GM18861 (cell line): ENCODE measurements around the gene EFCAB10.
"Not testable (repeated sequence)": the region's sequence is repeated elsewhere in the genome, so short reads cannot be mapped to it uniquely, and the experiment has no call there.

ENCODE experiments used
- ATAC-seq: cut with Tn5 transposase; IDR thresholded peaks from one replicate; pipeline ENCODE4 v1.9.1; 2021; ENCODE audit not compliant: unreplicated experiment

Gene EFCAB10

GRCh38 chr7:105599080-105599479 is 17.8 kb upstream of the EFCAB10 start:
- not testable (repeated sequence) for ATAC-seq

- ATAC-seq, result no peak
Measured at GRCh38 chr7:105596866-105597265, 15.6 kb upstream of the EFCAB10 start.

- ATAC-seq, result no peak
Measured at GRCh38 chr7:105594034-105594433, 12.7 kb upstream of the EFCAB10 start.

- no peak for ATAC-seq
Measured at GRCh38 chr7:105591522-105591921, 10.2 kb upstream of the EFCAB10 start.

DNA sequence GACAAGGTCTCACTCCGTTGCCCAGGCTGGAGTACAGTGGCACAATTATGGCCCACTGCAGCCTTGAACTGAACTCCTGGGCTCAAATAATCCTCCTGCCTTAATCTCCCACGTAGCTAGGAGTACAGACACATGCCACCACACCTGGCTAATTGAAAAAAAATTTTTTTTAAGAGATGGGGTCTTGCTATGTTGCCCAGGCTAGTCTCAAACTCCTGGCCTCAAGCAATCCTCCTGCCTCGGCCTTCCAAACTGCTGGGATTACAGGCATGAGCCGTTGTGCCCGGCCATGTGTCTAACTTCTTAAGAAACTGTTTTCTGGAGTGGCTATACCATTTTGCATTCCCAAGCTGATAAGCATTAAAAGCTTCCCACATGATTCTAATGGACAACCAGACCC is 9.5 kb upstream of the EFCAB10 start:
- ATAC-seq, result no peak

DNA sequence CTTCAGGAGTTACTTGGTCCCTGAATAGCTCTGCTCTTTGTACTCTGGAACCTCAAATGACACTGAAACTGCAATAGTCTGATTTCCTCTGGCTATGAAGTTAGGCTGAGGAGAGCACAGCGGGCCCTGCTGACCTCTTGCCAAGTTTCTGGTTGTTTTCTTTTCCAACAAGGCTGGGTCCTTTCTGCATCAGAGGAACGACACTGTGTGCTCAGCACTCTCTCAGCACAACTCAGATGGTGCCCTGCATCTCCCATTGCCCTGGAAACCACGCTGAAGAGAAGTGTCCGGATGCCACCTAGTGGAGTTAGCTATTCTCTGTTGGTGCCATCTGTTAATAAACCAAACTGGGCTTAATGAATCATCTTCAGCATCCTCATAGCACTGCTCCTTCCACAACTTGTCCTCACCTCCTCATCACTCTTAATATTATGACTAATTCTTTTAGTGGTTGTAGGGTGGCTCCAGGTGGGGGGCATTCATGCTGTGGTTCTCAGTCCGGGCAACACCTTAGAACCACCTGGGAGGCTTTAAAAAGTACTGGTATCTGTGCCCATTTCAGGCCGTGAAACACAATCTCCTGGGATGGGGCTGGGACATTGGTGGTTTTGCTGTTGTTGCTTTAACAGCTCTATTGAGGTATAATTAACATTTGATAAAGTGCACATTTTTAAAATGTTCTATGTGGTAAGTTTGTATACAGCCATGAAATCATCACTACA is 8.2 kb upstream of the EFCAB10 start:
- peak; percentile 85 for ATAC-seq

- ATAC-seq, result no peak
Measured at GRCh38 chr7:105587909-105588635, 6.8 kb upstream of the EFCAB10 start.

GRCh38 chr7:105585850-105586500 is 4.7 kb upstream of the EFCAB10 start:
- ATAC-seq, result peak; percentile 32

- no peak for ATAC-seq
Measured at GRCh38 chr7:105584165-105584564, 2.9 kb upstream of the EFCAB10 start.

DNA sequence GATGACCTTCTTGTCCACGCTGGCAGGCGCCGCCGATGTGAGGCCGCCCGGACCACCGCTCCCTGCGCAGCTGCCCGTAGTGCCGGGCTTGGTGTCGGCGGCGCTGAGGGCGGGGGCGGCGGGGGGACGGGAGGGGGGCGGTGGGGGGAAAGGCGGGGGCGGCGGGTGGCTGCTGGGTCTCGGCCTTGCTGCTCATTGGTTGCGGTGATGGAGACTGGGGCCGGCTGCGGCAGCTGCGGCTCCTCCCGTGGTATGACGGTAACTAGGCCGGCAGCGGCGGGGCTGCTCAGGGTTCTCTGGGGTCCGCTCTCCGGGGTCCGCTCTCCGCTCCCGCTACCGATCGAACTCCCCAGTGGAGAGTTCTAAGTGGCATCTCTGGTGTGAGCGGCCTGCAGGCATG is 1.8 kb upstream of the EFCAB10 start:
- ATAC-seq, result no peak

DNA sequence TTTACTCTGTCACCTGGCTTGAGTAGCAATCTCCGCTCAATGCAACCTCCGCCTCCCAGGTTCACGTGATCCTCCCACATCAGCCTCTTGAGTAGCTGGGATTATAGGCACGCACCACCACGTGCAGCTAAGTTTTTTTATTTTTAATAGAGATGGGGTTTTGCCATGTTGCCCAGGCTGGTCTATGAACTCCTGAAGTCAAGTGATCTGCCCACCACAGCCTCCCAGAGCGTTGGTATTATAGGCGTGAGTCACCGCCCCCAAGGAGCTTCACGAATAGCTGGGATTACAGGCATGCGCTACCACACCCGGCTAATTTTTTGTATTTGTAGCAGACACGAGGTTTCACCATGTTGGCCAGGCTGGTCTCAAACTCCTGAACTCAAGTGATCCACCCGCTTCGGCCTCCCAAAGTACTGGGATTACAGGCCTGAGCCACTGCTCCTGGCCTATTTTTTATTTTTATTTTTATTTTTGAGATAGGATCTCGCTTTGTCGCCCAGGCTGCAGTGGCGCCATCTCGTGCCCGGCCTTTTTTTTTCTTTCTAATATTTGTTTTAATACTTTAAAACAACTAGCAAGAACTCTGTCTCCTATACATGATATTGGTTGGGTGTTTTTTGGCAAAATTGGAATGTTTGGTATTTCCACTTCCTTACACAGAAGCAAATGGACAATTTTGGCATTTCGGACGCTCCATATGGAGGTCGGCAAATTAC is 1.1 kb downstream of the EFCAB10 start:
- ATAC-seq, result no peak

GRCh38 chr7:105578496-105578895 is 2.8 kb downstream of the EFCAB10 start:
- ATAC-seq, result no peak

- ATAC-seq, result no peak
Measured at GRCh38 chr7:105577251-105577650, 4.0 kb downstream of the EFCAB10 start.

DNA sequence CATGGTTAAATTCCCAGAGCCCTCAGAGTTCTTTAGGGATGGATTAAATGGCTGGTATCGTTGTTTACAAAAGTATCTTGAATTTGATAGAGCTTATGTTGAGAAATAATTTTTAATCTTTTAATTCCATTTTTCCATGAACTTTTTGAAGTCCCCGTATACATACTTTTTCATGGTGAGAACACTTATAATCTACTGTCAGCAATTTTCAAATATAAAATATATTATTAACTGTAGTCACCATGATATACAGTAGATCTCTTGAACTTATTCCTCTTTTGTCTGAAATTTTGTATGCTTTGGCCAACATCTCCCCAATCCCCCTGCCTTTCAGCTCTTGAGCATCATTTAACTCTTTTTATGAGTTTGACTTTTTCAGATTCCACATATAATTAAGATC is 9.4 kb downstream of the EFCAB10 start:
- no peak for ATAC-seq

DNA sequence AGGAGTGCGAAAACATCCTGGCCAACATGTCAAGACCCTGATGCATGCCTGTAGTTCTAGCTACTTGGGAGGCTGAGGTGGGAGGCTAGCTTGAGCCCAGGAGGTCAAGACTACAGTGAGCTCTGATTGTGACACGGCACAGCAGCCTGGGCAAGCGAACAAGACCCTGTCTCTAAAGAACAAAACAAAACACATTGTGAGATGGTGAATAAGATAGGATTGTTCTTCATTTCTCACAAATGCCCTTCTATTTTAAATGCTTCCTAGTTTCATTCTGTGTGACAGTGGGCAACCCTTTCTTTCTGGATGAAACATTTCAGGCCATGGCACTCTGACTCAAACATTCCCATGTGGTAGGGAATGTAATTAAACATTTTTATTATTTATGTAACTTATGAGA is 13.5 kb downstream of the EFCAB10 start:
- ATAC-seq, result no peak

DNA sequence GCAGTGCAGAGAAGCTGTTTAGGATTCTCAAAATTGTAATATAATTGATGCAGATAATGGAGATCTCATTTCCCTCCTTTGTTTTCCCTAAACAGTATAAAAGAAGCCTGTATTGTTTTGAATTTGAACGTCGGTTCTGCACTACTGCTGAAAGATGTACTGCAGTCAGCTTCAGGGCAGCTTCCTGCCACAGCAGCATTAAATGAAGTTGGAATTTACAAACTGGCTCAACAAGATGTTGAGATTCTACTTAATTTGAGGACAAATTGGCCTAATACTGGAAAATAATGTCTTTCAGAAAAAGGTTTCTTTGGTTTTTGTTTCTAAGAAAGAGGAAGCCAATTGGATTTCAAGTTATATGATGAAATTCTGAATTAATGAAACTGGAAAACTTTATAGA is 14.3 kb downstream of the EFCAB10 start:
- ATAC-seq, result no peak

DNA sequence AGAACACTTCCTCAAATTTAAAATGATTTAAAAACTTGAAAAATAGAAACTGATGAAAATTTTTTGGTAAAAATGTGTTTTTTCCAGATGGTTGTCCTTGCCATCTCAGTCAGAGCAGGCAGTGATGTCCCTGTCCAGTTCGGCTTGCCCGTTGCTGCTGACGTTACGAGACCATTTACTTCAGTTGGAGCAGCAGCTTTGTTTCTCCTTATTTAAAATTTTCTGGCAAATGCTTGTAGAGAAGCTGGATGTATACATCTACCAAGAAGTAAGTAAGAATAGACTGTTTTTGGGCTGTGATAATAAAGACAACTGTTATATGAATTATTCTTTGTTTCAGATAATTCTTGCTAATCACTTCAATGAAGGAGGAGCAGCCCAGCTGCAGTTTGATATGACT is 16.1 kb downstream of the EFCAB10 start:
- no peak for ATAC-seq

DNA sequence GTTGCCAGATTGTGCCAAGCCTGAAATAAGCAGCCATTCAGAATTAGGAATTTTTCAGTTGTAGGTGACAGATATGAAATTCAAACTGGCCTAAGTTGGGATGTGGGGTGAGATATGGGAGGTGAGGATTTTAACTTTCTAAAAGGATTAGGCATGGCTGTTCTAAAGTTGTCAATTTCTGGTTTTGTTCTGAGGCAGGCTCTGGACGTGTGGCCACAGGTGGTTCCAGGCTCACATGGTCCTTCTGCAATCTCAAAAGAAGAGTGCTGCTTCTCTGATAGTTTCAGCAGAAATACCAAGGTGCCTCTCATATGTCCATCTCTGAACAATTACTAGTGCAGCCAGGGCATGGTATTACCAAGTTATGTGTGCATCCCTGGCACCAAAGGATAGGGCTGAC is 21.4 kb downstream of the EFCAB10 start:
- no peak for ATAC-seq

DNA sequence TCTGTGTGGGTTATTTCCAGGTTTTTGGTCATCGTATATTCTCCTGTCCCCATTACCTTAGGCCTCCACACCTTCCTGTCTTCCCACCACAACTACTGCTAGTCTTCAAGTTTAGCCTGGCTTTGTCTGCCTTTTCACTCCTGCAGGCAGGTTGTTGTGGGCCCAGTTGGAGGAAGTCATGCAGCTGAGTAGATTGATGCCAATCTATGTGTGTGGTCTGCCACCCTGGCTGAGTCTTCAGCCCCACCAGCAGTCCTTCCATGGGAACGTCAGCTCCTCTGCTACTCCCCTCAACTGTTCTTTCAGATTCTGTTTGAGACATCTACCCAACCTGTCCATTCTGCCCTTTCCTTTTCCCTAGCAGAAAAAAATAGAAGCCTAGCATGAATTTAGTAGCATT is 43.0 kb downstream of the EFCAB10 start:
- no peak for ATAC-seq

- no peak for ATAC-seq
Measured at GRCh38 chr7:105532709-105533460, 48.4 kb downstream of the EFCAB10 start.
